Measurements from ENCODE around the gene GDF11.

Gene GDF11

GRCh38 chr12:55725556-55725955 lies 17.4 kb upstream of the GDF11 start:
- Histone ChIP-seq H3K23ac (ENCODE audit: low read depth, low read length, poor library complexity) (no peak overlapping the region), H3K36me3 (replicated peaks in 1 of 2; ENCODE audit: control insufficient read depth in 2 of 2, insufficient read depth in 2 of 2, low read length in 2 of 2) (peaks cover 29 to 56% of the 10 kb centered on the region in 2 donors), H4K8ac (ENCODE audit: low read depth, low read length) (no peak overlapping the region), H3K4me2 (ENCODE audit: insufficient read depth, low read length, poor library complexity, severe bottlenecking) (no peak overlapping the region), H3K9me3 (replicated peaks in 1 of 2; ENCODE audit: control insufficient read depth in 2 of 2, insufficient read depth in 1 of 2, low read depth in 1 of 2, low read length in 2 of 2) (peaks cover 0 to 1% of the 10 kb centered on the region in 2 donors), H3K27me3 (ENCODE audit: control insufficient read depth in 3 of 3, insufficient read depth in 3 of 3, low read depth in 1 of 3, low read length in 3 of 3) (no peaks in the 10 kb centered on the region), H3K79me1 (ENCODE audit: low read depth, low read length) (peaks cover 15% of the 10 kb centered on the region), H2BK5ac (ENCODE audit: low read length) (no peak overlapping the region), H3K18ac (ENCODE audit: low read length) (no peak overlapping the region), H3K9ac (ENCODE audit: low read depth, low read length, poor library complexity) (no peak overlapping the region), H3K27ac (replicated peaks; ENCODE audit: low read length) (no peak overlapping the region), H2BK15ac (ENCODE audit: low read length) (no peak overlapping the region), H2AFZ (ENCODE audit: low read length) (no peak overlapping the region), H3K14ac (ENCODE audit: low read length) (no peak overlapping the region), H3K4me3 (ENCODE audit: low read length in 2 of 2) (no peak overlapping the region), H3K4me1 (ENCODE audit: control insufficient read depth in 2 of 2, insufficient read depth in 1 of 2, low read depth in 1 of 2, low read length in 2 of 2) (peaks cover 14 to 16% of the 10 kb centered on the region in 2 donors), H2AK5ac (ENCODE audit: low read depth, low read length) (no peak overlapping the region), H3K4ac (ENCODE audit: low read length) (no peak overlapping the region), H2BK120ac (ENCODE audit: low read depth, low read length) (no peak overlapping the region), H2BK12ac (ENCODE audit: low read length) (no peak overlapping the region), H4K91ac (ENCODE audit: low read depth, low read length, poor library complexity) (no peak overlapping the region)
- no peak for DNase-seq (ENCODE audit: low spot score)
- WGBS, 2 donors (ENCODE audit: extremely low coverage in 2 of 2, insufficient read length in 2 of 2, insufficient replicate concordance in 1 of 2), result no CpG with 5 or more reads among the region's 3 CpGs

- H3K18ac ChIP-seq (ENCODE audit: low read length), result no peak overlapping the region
- H4K8ac ChIP-seq (ENCODE audit: low read depth, low read length), result no peak overlapping the region
- no peak overlapping the region for H2BK120ac ChIP-seq (ENCODE audit: low read depth, low read length)
- peak overlapping the region; percentile 64 for H2AK5ac ChIP-seq (ENCODE audit: low read depth, low read length)
- no peak overlapping the region for H3K14ac ChIP-seq (ENCODE audit: low read length)
- H3K36me3 ChIP-seq (replicated peaks in 1 of 2; ENCODE audit: control insufficient read depth in 2 of 2, insufficient read depth in 2 of 2, low read length in 2 of 2), result peaks cover 29 to 48% of the 10 kb centered on the region in 2 donors
- H2BK5ac ChIP-seq (ENCODE audit: low read length), result no peak overlapping the region
- no peak overlapping the region for H3K27ac ChIP-seq (replicated peaks; ENCODE audit: low read length)
- peak overlapping the region; percentile 81 for H3K9ac ChIP-seq (ENCODE audit: low read depth, low read length, poor library complexity)
- H2AFZ ChIP-seq (ENCODE audit: low read length), result no peak overlapping the region
- peak overlapping the region; percentile 51 to 59 for H3K4me3 ChIP-seq (ENCODE audit: low read length in 2 of 2)
- H3K4me1 ChIP-seq (ENCODE audit: control insufficient read depth in 2 of 2, insufficient read depth in 1 of 2, low read depth in 1 of 2, low read length in 2 of 2), result peaks cover 14 to 18% of the 10 kb centered on the region in 2 donors
- no peak overlapping the region for H4K91ac ChIP-seq (ENCODE audit: low read depth, low read length, poor library complexity)
- H3K4me2 ChIP-seq (ENCODE audit: insufficient read depth, low read length, poor library complexity, severe bottlenecking), result peak overlapping the region; percentile 92
- H3K79me1 ChIP-seq (ENCODE audit: low read depth, low read length), result peaks cover 15% of the 10 kb centered on the region
- no peak overlapping the region for H2BK12ac ChIP-seq (ENCODE audit: low read length)
- no peak overlapping the region for H2BK15ac ChIP-seq (ENCODE audit: low read length)
- DNase-seq (ENCODE audit: low spot score), result no peak
- no peaks in the 10 kb centered on the region for H3K27me3 ChIP-seq (ENCODE audit: control insufficient read depth in 3 of 3, insufficient read depth in 3 of 3, low read depth in 1 of 3, low read length in 3 of 3)
- no peak overlapping the region for H3K4ac ChIP-seq (ENCODE audit: low read length)
- peaks cover 0 to 1% of the 10 kb centered on the region in 2 donors for H3K9me3 ChIP-seq (replicated peaks in 1 of 2; ENCODE audit: control insufficient read depth in 2 of 2, insufficient read depth in 1 of 2, low read depth in 1 of 2, low read length in 2 of 2)
- no peak overlapping the region for H3K23ac ChIP-seq (ENCODE audit: low read depth, low read length, poor library complexity)
- WGBS, 2 donors (ENCODE audit: extremely low coverage in 2 of 2, insufficient read length in 2 of 2, insufficient replicate concordance in 1 of 2), result no CpG with 5 or more reads among the region's 10 CpGs
These were observed 16.0 kb upstream of the GDF11 start for GRCh38 chr12:55726971-55727370.

GRCh38 chr12:55727643-55728185 lies 15.2 kb upstream of the GDF11 start:
- no peak overlapping the region for H4K8ac ChIP-seq (ENCODE audit: low read depth, low read length)
- no peak for DNase-seq (ENCODE audit: low spot score)
- no CpG with 5 or more reads among the region's 9 CpGs for WGBS, 2 donors (ENCODE audit: extremely low coverage in 2 of 2, insufficient read length in 2 of 2, insufficient replicate concordance in 1 of 2)

GRCh38 chr12:55728186-55728938 lies 14.6 kb upstream of the GDF11 start:
- no peak for DNase-seq (ENCODE audit: low spot score)
- Histone ChIP-seq H2BK5ac (ENCODE audit: low read length) (peak overlapping the region; percentile 69), H3K18ac (ENCODE audit: low read length) (peak overlapping the region; percentile 94), H4K8ac (ENCODE audit: low read depth, low read length) (no peak overlapping the region), H3K9ac (ENCODE audit: low read depth, low read length, poor library complexity) (peak overlapping the region; percentile 94), H3K27ac (replicated peaks; ENCODE audit: low read length) (peak overlapping the region; percentile 89), H3K36me3 (replicated peaks in 1 of 2; ENCODE audit: control insufficient read depth in 2 of 2, insufficient read depth in 2 of 2, low read length in 2 of 2) (peaks cover 27 to 40% of the 10 kb centered on the region in 2 donors), H2AK5ac (ENCODE audit: low read depth, low read length) (peak overlapping the region; percentile 95), H3K9me3 (replicated peaks in 1 of 2; ENCODE audit: control insufficient read depth in 2 of 2, insufficient read depth in 1 of 2, low read depth in 1 of 2, low read length in 2 of 2) (peaks cover 0 to 1% of the 10 kb centered on the region in 2 donors), H2BK120ac (ENCODE audit: low read depth, low read length) (peak overlapping the region; percentile 61), H3K23ac (ENCODE audit: low read depth, low read length, poor library complexity) (peak overlapping the region; percentile 29), H3K4me3 (ENCODE audit: low read length in 2 of 2) (peak overlapping the region; percentile 59 to 92), H3K4me1 (ENCODE audit: control insufficient read depth in 2 of 2, insufficient read depth in 1 of 2, low read depth in 1 of 2, low read length in 2 of 2) (peaks cover 14 to 18% of the 10 kb centered on the region in 2 donors), H3K4ac (ENCODE audit: low read length) (no peak overlapping the region), H2BK15ac (ENCODE audit: low read length) (peak overlapping the region; percentile 32), H3K79me1 (ENCODE audit: low read depth, low read length) (peaks cover 18% of the 10 kb centered on the region), H2AFZ (ENCODE audit: low read length) (peak overlapping the region; percentile 92), H3K4me2 (ENCODE audit: insufficient read depth, low read length, poor library complexity, severe bottlenecking) (peak overlapping the region; percentile 92), H2BK12ac (ENCODE audit: low read length) (no peak overlapping the region), H4K91ac (ENCODE audit: low read depth, low read length, poor library complexity) (no peak overlapping the region), H3K14ac (ENCODE audit: low read length) (no peak overlapping the region), H3K27me3 (ENCODE audit: control insufficient read depth in 3 of 3, insufficient read depth in 3 of 3, low read depth in 1 of 3, low read length in 3 of 3) (no peaks in the 10 kb centered on the region)
- WGBS, 2 donors (ENCODE audit: extremely low coverage in 2 of 2, insufficient read length in 2 of 2, insufficient replicate concordance in 1 of 2), result no CpG with 5 or more reads among the region's 61 CpGs

More at GRCh38 chr12:55727643-55728185, 15.2 kb upstream of the GDF11 start:
- Histone ChIP-seq H2BK5ac (ENCODE audit: low read length) (no peak overlapping the region), H2BK12ac (ENCODE audit: low read length) (no peak overlapping the region), H3K27ac (replicated peaks; ENCODE audit: low read length) (peak overlapping the region; percentile 19), H3K36me3 (replicated peaks in 1 of 2; ENCODE audit: control insufficient read depth in 2 of 2, insufficient read depth in 2 of 2, low read length in 2 of 2) (peaks cover 29 to 46% of the 10 kb centered on the region in 2 donors), H3K4me3 (ENCODE audit: low read length in 2 of 2) (peak overlapping the region; percentile 59 to 92), H4K91ac (ENCODE audit: low read depth, low read length, poor library complexity) (no peak overlapping the region), H3K27me3 (ENCODE audit: control insufficient read depth in 3 of 3, insufficient read depth in 3 of 3, low read depth in 1 of 3, low read length in 3 of 3) (no peaks in the 10 kb centered on the region), H3K9ac (ENCODE audit: low read depth, low read length, poor library complexity) (peak overlapping the region; percentile 94), H3K79me1 (ENCODE audit: low read depth, low read length) (peaks cover 18% of the 10 kb centered on the region), H3K23ac (ENCODE audit: low read depth, low read length, poor library complexity) (peak overlapping the region; percentile 11), H2BK120ac (ENCODE audit: low read depth, low read length) (peak overlapping the region; percentile 61), H3K4ac (ENCODE audit: low read length) (no peak overlapping the region), H3K4me1 (ENCODE audit: control insufficient read depth in 2 of 2, insufficient read depth in 1 of 2, low read depth in 1 of 2, low read length in 2 of 2) (peaks cover 14 to 18% of the 10 kb centered on the region in 2 donors), H3K14ac (ENCODE audit: low read length) (peak overlapping the region; percentile 66), H3K18ac (ENCODE audit: low read length) (peak overlapping the region; percentile 94), H2AK5ac (ENCODE audit: low read depth, low read length) (peak overlapping the region; percentile 95), H3K4me2 (ENCODE audit: insufficient read depth, low read length, poor library complexity, severe bottlenecking) (peak overlapping the region; percentile 92), H2AFZ (ENCODE audit: low read length) (peak overlapping the region; percentile 92), H3K9me3 (replicated peaks in 1 of 2; ENCODE audit: control insufficient read depth in 2 of 2, insufficient read depth in 1 of 2, low read depth in 1 of 2, low read length in 2 of 2) (peaks cover 0 to 1% of the 10 kb centered on the region in 2 donors), H2BK15ac (ENCODE audit: low read length) (peak overlapping the region; percentile 32)

Measured in neuronal stem cell (in vitro differentiated cells).